Hematopoietic multipotent progenitor cell (in vitro differentiated cells): Measurements from ENCODE around the gene FEZF1. TPM values are rescaled to one million over a fixed set of nuclear protein-coding genes. Genes with fewer than 3 reads are reported as not detected.
"Not testable (repeated sequence)": the region's sequence is repeated elsewhere in the genome, so short reads cannot be mapped to it uniquely, and the experiment has no call there.

Source experiments
- DNase-seq, 3 donors: peaks; one replicate each; pipeline ENCODE4 v3.0.0-alpha.2; 2011 to 2015; ENCODE audit warnings: low read depth in 2 of 3, low spot score in 2 of 3
- total RNA-seq: library from RNA; depleted of rRNA; stranded (reverse); fragments of >200 nt; gene quantifications from one replicate; pipeline ENCODE4 v1.2.3, GENCODE V29; 2012

Gene FEZF1
- total RNA-seq, 1 donor = not detected

GRCh38 chr7:122309421-122309820 lies 4.9 kb upstream of the FEZF1 start:
- no peak for DNase-seq

- no peak for DNase-seq
These were observed 2.7 kb upstream of the FEZF1 start for GRCh38 chr7:122307228-122307621.

DNA sequence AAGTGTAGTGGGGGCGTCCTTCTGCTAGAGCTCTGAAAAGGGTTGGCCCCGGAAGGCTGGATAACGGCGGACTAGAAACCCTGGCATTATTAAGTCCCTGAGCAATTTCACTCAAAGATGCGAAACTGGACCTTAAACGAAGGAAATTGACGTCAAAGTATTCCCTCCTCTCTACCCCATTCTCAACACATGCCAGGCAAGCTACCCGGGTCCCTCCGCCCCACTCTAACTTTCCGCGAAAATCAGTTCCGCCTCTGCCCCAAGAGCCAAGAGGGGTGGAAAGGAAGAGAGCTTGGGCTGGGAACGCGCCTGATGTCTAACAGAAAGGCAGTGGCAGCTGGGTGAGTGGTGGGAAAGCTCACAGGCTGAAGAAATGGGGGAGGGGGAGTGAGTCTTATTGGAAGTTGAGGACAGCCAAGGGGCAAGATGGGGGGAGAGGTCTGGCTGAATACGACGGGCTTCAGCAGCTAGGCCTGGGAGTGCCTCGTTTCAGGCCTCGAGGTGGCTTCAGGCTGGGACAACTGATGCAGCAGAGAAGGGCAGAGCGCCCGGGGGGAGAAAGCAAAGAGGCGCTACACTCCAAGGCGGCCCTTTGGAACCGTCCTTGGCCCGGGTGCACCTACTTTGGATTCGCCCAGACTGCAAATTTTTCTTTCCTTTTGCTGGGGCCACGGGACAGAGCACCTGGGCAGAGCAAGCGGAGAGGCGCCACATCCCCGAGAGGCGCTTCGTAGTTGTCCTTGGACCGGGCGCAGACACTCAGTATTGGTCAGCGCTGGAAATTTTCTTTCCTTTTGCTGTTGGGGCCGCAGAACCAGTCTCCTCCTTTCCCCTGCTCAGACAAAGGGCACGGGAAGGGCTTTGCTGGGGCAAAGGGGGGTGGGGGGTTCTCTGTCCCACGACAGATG lies 2.0 kb upstream of the FEZF1 start:
- no peak for DNase-seq

DNA sequence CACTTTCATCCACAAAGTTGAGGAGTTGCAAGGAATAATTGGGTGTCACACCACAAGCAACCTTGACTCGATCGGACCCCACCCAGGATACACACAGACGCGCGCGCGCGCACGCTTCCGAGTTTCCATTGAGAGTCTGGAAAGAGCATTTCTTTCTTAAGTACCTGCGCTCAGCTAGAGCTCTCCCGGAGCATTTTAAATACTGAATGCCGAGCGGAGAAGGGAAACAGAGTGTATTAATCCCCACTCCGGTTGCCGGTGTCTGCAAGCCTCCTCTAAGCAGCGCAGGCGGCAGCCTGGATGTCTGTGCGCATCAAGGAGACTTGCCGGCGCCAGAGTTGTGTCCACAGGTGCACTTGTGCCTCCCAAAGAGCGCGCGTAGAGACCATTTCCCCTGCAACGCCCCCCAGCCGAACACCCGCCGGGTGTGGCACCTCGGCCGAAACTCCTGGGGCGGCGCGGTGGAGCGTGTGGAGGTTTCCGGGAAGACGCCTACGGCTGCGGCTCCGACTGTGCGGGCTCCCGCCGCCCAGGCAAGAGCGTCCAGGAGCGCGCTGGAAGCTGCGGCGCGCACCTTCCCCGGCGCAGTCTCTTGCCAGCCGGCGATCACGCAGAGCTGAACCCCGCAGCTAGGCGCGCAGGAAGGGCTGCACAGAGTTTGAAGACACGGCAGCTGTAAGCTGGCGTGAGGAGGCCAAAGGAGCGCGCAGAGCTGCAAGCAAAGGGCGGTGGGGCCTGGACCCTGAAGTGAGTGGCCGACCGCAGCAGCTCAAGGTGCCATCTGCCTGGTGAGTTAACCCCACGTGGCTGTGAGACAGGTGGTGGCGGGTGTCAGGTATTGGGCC lies 1.1 kb upstream of the FEZF1 start:
- no peak for DNase-seq

GRCh38 chr7:122304996-122305421 lies 459 bp upstream of the FEZF1 start:
- no peak for DNase-seq

DNA sequence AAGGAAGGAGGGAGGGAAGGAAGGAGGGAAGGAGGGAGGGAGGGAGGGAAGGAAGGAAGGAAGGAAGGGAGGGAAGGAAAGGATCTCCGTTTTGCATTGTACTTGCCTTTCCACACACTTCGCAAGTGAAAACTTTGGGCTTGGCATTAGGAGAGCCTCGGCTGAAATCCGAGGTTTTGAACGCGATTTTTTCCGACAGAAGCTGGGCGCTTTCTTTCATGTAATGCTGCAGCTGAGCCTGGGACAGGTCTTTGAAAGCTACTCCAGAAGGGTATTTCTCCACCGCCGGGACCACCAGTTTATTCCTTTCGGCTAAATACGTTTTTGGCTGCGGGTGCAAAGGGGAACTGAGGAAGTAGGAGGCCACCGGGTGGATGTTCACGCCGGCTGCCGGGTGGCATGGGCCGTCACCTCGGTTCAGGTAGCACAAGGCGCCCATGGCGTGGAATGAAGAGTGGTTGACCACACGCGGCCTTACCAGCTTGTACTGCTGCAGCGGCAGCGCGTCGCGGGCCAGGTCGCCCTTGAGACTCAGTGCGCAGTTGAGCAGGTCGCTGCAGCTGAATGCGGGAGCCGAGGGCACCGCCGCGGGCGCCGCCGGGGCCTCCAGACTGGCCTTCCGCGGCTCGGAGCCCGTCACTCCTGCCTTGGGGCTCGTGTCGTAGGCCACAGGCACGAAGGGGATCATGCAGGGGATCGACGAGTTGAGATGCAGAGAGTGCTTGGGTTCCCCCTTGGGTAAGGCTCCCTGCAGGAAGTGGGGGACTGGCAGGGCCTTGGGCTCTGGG lies 825 bp downstream of the FEZF1 start:
- no peak for DNase-seq

GRCh38 chr7:122302761-122303530 lies 1.6 kb downstream of the FEZF1 start:
- DNase-seq = no peak

DNA sequence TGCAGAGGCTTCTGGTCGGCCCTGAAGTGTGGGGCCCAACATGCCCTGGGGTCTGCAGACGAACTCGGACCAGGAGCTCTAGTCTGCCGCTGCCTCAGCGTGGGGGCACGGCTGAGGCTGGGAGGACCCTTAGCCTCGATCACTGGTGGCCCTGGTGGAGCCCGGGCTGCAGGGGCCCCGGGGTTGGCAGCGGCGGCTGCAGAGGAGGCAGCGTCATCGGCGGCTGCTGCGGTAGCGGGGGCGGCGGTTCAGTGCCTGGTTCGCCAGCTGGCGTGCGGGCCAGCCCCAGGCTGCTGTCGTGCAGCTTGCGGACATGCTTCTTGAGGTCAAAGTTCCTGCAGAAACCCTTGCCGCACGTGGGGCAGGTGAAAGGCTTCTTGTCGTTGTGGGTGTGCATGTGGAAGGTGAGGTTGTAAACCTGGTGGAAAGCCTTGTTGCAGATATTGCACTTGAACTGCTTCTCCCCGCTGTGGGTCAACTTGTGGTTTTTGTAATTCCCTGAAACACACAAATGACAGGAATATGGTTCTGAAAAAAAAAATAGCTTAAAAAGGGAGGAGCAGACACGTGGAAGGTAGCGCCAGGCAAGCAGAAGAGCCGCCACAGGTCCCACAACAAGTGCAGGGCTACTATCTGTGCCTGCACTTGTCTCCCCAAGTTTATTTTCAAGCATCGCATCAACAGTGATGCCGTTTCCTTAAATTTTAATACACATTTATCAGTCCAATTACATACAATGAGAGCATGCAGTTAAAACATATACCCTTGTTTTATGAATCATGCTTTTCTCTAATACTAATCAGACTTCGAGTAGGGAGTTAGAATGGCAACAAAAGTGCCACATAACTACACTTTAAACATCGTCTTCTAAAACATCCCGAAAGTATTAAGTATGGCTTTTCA lies 2.4 kb downstream of the FEZF1 start:
- DNase-seq = no peak

GRCh38 chr7:122300956-122301833 lies 3.4 kb downstream of the FEZF1 start:
- DNase-seq = no peak

DNA sequence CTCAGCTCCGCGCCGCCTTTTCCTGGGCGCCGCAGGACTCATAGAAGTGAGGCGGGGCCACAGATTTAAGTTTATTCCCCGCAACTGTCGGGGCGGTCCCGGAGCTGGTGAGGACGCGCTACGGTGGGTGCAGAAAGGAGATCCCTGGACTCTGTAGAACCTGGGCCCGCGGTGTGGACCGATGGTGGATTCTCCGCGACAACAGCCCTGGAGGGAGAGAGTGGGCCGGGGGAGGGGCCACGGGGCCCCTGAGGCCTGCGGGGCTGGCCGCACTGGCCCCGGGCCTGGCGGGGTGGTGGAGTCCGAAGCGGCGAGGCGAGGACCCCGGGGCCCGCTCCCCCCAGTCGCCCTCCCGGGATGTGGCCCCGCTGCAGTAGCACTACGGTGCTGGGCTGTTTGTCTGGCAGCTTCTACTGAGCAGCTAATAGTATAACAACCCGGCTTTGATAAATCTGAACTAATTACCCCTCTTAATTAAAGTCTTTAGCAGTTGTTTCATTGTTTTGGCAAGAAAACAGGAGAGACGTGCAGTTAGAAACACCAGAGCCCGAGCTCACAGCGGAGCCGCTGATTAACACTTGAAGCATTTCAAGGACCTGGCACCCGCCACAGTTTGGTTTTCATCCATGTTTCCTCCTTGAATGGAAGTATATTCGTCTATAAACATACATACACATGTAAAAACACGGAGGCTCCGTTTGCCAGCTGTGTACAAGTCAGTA lies 4.2 kb downstream of the FEZF1 start:
- no peak for DNase-seq

- DNase-seq = no peak
These were observed 4.8 kb downstream of the FEZF1 start for GRCh38 chr7:122299624-122300210.

- no peak for DNase-seq
These were observed 5.9 kb downstream of the FEZF1 start for GRCh38 chr7:122298618-122299017.

DNA sequence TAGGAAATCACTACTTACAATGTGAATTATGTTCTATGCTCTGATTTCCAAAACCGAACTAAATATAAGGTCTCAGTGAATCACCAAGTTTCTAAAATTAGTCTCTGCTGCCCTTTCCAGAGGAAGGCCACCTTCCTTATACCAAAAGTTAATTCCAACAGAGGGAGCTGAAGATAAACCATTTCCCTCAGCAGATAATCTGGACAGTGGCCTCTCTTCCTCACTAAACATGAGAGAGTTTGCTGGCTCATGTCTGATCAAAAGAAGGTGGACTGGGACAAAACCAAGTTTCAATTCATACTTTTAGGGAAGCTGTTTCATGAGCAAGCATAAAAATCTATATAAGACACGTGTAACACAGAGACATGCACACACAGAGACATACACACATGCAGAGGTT lies 6.4 kb downstream of the FEZF1 start:
- no peak for DNase-seq

- DNase-seq = no peak
These were observed 13.4 kb downstream of the FEZF1 start for GRCh38 chr7:122291189-122291588.

- DNase-seq = no peak
These were observed 14.1 kb downstream of the FEZF1 start for GRCh38 chr7:122290476-122290875.

DNA sequence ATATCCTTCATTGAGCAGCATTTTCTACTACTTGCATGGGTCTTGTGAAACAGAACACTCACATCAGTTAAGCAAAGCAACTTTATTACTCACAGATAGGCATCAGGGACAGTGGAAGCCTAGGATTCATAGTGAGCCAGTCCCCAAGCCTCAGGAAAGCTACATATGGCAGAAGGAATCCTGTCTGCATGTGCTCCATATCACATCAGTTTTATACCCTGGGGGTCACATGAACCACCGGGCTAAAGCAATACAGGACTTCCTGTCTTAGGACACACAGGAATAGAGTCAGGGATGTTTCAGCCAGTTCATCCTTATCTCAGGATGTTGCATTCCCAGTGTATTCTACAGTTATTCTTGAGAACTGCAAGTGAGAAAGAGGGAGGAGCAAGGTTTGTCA lies 15.1 kb downstream of the FEZF1 start:
- DNase-seq = no peak

DNA sequence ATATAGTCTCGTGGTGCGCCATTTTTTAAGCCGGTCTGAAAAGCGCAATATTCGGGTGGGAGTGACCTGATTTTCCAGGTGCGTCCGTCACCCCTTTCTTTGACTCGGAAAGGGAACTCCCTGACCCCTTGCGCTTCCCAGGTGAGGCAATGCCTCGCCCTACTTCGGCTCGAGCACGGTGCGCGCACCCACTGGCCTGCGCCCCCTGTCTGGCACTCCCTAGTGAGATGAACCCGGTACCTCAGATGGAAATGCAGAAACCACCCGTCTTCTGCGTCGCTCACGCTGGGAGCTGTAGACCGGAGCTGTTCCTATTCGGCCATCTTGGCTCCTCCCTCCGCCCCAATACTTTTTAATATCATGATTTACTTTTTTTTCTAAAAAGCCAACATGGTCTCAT lies 19.9 kb downstream of the FEZF1 start:
- DNase-seq = not testable (repeated sequence)
